Suprapubic skin (tissue), 4 donors: ENCODE measurements around the gene HOXB7. TPM values are rescaled to one million over a fixed set of nuclear protein-coding genes. Genes with fewer than 3 reads are reported as not detected.

Source experiments
- DNase-seq, 2 donors: peaks; one replicate each; pipeline ENCODE4 v3.0.0-alpha.2; 2019; ENCODE audit warnings: low spot score in 2 of 2
- H3K27ac ChIP-seq: fragments of 200-600 bp; sonication (generic); one replicate; pipeline ENCODE4 v1.5.1; 2019
- H3K27me3 ChIP-seq: fragments of 200-600 bp; sonication (generic); one replicate; pipeline ENCODE4 v1.5.1; 2019
- H3K36me3 ChIP-seq: fragments of 200-600 bp; sonication (generic); one replicate; pipeline ENCODE4 v1.5.1; 2019
- H3K4me1 ChIP-seq: fragments of 200-600 bp; sonication (generic); one replicate; pipeline ENCODE4 v1.5.1; 2019
- H3K4me3 ChIP-seq: fragments of 200-600 bp; sonication (generic); one replicate; pipeline ENCODE4 v1.5.1; 2019; ENCODE audit warnings: mild to moderate bottlenecking
- H3K9me3 ChIP-seq: fragments of 200-600 bp; sonication (generic); one replicate; pipeline ENCODE4 v1.5.1; 2019
- EP300 ChIP-seq: sonication (generic); formaldehyde crosslinking; IDR thresholded peaks from one replicate; pipeline ENCODE4 v1.6.1; 2017; ENCODE audit warnings: antibody characterized with exemption
- POLR2A ChIP-seq, 2 donors: fragments of 450-650 bp; IDR thresholded peaks; one replicate each; pipeline ENCODE4 v1.6.1; 2017; ENCODE audit warnings: antibody characterized with exemption in 2 of 2, mild to moderate bottlenecking in 2 of 2, moderate library complexity in 2 of 2
- POLR2AphosphoS5 ChIP-seq, 3 donors: sonication (generic); formaldehyde crosslinking; IDR thresholded peaks; one replicate each; pipeline ENCODE4 v1.6.1; 2017; ENCODE audit warnings: antibody characterized with exemption in 3 of 3
- WGBS: methylation state at CpG from one replicate; pipeline ENCODE4 v1.1.5; 2018; 5-methylcytosine and 5-hydroxymethylcytosine counted together
- total RNA-seq, 4 donors: library from RNA; depleted of rRNA; stranded (reverse); fragments of >200 nt; gene quantifications; one replicate each; pipeline ENCODE4 v1.1.0, GENCODE V29; 2016
- TF ChIP-seq, protein P1 (sequence below), 2 donors: fragments of 200-600 bp in 1 of 2; fragments of 450-650 bp in 1 of 2; sonication (generic) in 1 of 2; IDR thresholded peaks; one replicate each; pipeline ENCODE4 v1.5.1; 2016 to 2019; ENCODE audit warnings: antibody characterized with exemption in 2 of 2, mild to moderate bottlenecking in 1 of 2, moderate library complexity in 1 of 2

HOXB7 gene
- total RNA-seq, 4 donors from 2014 or later, result 0.95 to 3.6 (median 2.4) TPM

DNA sequence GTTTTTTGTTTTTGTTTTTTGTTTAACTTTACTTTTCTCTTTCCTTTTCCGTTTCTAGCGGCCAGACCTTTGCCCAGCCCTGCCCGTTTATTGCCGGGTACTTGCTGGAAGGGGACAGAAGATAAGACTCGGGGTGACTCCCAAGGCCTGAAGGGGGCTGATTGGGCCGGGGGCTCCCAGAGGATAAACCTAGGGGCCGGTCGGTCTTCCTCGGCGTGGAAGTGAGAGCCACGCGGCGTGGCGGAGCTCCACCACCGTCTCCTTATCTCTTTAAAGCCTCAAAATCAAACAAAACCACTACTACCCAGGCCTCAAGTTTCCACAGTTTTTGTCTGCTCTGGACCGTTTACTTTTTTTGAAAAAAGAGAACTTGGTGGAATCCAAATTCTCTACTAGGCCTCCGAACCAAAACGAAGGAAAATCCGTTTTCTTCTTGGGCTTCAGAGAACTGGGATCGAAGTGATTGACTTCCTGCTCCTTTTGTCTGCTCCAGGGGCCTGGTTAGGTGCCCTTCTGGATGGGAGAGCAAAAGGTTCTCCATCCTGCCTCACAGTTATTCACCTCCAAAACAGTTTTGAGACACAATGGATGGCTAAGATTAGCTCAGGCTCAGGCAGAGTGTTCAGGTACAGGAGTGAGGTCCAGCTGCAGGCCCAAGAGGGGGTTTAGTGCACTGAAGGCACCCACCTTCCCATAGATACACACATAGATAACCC, 23.8 kb upstream of the HOXB7 start:
- 69% methylated on average over 20 of the region's 20 CpGs for WGBS
- Histone ChIP-seq H3K36me3 (no peaks in the 10 kb centered on the region), H3K27ac (no peak overlapping the region), H3K9me3 (no peaks in the 10 kb centered on the region), H3K4me3 (no peak overlapping the region), H3K27me3 (peaks cover 100% of the 10 kb centered on the region), H3K4me1 (peaks cover 12% of the 10 kb centered on the region)
- TF ChIP-seq POLR2AphosphoS5 (IDR thresholded peaks at IDR 0.05) (no peak), POLR2A (IDR thresholded peaks at IDR 0.05) (no peak), EP300 (no peak)
- TF ChIP-seq, protein P1, sequence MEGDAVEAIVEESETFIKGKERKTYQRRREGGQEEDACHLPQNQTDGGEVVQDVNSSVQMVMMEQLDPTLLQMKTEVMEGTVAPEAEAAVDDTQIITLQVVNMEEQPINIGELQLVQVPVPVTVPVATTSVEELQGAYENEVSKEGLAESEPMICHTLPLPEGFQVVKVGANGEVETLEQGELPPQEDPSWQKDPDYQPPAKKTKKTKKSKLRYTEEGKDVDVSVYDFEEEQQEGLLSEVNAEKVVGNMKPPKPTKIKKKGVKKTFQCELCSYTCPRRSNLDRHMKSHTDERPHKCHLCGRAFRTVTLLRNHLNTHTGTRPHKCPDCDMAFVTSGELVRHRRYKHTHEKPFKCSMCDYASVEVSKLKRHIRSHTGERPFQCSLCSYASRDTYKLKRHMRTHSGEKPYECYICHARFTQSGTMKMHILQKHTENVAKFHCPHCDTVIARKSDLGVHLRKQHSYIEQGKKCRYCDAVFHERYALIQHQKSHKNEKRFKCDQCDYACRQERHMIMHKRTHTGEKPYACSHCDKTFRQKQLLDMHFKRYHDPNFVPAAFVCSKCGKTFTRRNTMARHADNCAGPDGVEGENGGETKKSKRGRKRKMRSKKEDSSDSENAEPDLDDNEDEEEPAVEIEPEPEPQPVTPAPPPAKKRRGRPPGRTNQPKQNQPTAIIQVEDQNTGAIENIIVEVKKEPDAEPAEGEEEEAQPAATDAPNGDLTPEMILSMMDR (IDR thresholded peaks at IDR 0.05), result no peak
- DNase-seq, result no peak

- H3K9me3 ChIP-seq, result no peaks in the 10 kb centered on the region
- H3K27ac ChIP-seq, result no peak overlapping the region
- H3K4me3 ChIP-seq, result peak overlapping the region; percentile 13
- no peaks in the 10 kb centered on the region for H3K36me3 ChIP-seq
- H3K27me3 ChIP-seq, result peaks cover 100% of the 10 kb centered on the region
- peak in 1 of 2 donors; percentile 38 for DNase-seq
- no peak for TF ChIP-seq EP300
- no peak for TF ChIP-seq POLR2A (IDR thresholded peaks at IDR 0.05)
- TF ChIP-seq, protein P1 (IDR thresholded peaks at IDR 0.05), result no peak
- no peak for TF ChIP-seq POLR2AphosphoS5 (IDR thresholded peaks at IDR 0.05)
- 40% methylated on average over 13 of the region's 35 CpGs for WGBS
- H3K4me1 ChIP-seq, result peaks cover 12% of the 10 kb centered on the region
Measured at GRCh38 chr17:48633266-48633677, 22.5 kb upstream of the HOXB7 start.

DNA sequence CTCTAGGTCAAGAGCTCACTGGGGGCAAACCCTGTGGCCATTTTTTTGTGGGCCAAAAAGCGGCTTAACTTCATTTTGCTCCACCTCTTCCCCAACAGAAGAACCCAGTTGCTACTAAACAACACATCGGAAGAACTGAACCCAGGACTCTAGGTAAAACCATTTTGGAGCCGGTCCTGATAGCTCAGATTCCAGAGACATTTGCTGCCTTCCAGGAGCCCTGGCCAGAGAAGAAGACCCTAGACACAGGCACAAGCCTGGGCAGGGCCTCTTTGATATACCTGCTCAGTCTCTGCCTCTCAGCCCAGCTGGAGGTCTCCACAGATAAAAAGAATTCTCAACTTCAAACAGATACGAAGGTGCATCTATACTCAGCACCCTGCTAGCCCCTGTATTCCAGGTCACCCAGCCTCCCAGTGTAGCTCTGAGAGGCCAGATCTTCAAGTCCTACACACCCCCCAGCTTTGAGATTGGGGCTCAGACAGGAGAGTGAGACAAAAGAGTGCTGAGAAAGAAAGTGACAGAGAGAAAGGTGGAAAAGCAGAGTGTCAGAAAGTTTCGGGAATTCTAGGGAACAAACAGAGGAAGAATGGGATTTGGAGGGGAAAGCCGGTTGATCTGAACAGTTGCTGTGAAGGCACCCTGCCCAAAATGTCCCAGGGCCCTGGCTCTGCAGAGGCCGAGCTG, 21.9 kb upstream of the HOXB7 start:
- no peaks in the 10 kb centered on the region for H3K36me3 ChIP-seq
- no peak overlapping the region for H3K27ac ChIP-seq
- peaks cover 100% of the 10 kb centered on the region for H3K27me3 ChIP-seq
- no peaks in the 10 kb centered on the region for H3K9me3 ChIP-seq
- peak in 1 of 2 donors; percentile 21 for DNase-seq
- H3K4me3 ChIP-seq, result no peak overlapping the region
- WGBS, result 84% methylated on average over 7 of the region's 7 CpGs
- peaks cover 12% of the 10 kb centered on the region for H3K4me1 ChIP-seq
- TF ChIP-seq, protein P1 (IDR thresholded peaks at IDR 0.05), result no peak
- no peak for TF ChIP-seq POLR2A (IDR thresholded peaks at IDR 0.05)
- no peak for TF ChIP-seq POLR2AphosphoS5 (IDR thresholded peaks at IDR 0.05)
- TF ChIP-seq EP300, result no peak

DNA sequence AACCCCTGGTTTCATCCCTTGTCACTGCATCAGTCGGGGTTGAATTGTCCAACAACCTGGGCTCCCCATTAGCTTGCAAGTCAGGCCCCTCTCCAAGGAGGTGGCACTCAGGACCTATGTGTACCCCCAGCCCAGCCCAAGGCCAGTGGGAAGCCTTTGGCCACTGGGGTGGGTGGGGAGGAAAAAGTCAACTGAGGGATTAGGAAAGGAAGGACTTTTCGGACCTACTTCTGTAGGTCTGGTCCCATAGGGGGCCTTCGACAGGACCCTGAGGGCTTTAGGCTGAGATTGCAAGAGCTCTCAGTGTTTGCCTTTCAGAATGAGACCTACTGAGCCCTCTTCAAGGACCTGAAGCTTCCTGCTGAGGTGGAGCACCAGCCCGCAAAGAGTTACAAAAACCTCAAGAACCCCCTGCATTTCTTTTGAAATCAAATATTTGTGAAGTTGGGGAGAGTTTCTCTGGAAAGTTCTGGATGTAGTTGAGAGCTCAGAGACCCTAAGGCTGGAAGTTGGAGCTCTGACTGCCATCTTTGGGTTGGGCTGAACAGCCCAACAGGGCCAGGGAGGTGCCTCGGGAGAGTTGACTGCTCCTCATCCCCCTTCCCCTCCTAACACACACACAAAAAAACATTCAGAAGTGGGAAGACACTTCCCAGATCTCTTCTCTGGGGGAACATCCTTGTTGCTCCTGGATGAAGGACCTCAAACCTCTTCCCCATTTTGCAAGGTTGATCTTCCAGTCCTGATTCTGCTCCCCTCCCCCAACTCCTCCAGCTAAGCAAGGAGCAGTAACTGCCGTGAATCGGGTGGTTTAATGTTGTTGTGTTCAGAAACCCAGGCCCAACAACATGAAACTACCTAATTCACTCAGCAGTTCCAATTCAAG, 21.1 kb upstream of the HOXB7 start:
- H3K9me3 ChIP-seq, result no peaks in the 10 kb centered on the region
- WGBS, result 77% methylated on average over 5 of the region's 7 CpGs
- DNase-seq, result peak in 1 of 2 donors; percentile 43
- H3K27ac ChIP-seq, result no peak overlapping the region
- TF ChIP-seq, protein P1 (IDR thresholded peaks at IDR 0.05), result no peak
- TF ChIP-seq EP300 (no peak), POLR2AphosphoS5 (IDR thresholded peaks at IDR 0.05) (no peak), POLR2A (IDR thresholded peaks at IDR 0.05) (no peak)
- no peak overlapping the region for H3K4me3 ChIP-seq
- H3K27me3 ChIP-seq, result peaks cover 100% of the 10 kb centered on the region
- no peaks in the 10 kb centered on the region for H3K36me3 ChIP-seq
- H3K4me1 ChIP-seq, result peaks cover 13% of the 10 kb centered on the region
